Measurements from ENCODE around the gene PRR30. TPM values are rescaled to one million over a fixed set of nuclear protein-coding genes. Genes with fewer than 3 reads are reported as not detected.

Gene PRR30
- total and polyA plus RNA-seq, 2 donors (not counting 1 experiment from before 2014, with no cell fraction given): not detected

GRCh38 chr2:27150639-27151230 lies 11.5 kb upstream of the PRR30 start:
- H3K79me2 ChIP-seq (ENCODE audit: control insufficient read depth, insufficient read depth, low read length): no peaks in the 10 kb centered on the region
- no peaks in the 10 kb centered on the region for H3K9me3 Mint-ChIP-seq (ENCODE audit: insufficient read depth)
- H3K27ac ChIP-seq (ENCODE audit: low read length in 2 of 2): no peak overlapping the region
- DNase-seq: no peak
- H4K20me1 ChIP-seq (ENCODE audit: control insufficient read depth, insufficient read depth, low read length, poor library complexity, severe bottlenecking): no peaks in the 10 kb centered on the region
- ChIA-PET CTCF (interaction anchor here (0.6 to 2.3 kb wide), 4 partner anchors 20 to 179 kb away, joined by 3 to 10 read pairs (median 4); no protein-coding TSS in a partner anchor), POLR2A (interaction anchor here (0.5 kb wide), 1 partner anchor 1086 kb away, joined by 6 read pairs; no protein-coding TSS in a partner anchor)
- no peak overlapping the region for H3K4me2 ChIP-seq (replicated peaks; ENCODE audit: low read depth, low read length, poor library complexity, severe bottlenecking)
- intact Hi-C loops (cut with micrococcal nuclease): no loop called here
- no peaks in the 10 kb centered on the region for H3K4me1 ChIP-seq (ENCODE audit: control insufficient read depth in 2 of 2, insufficient read depth in 2 of 2, low read length in 2 of 2)
- no peak overlapping the region for H3K27ac Mint-ChIP-seq
- H3K27me3 ChIP-seq (replicated peaks in 1 of 4; ENCODE audit: control extremely low read depth in 1 of 4, control insufficient read depth in 3 of 4, insufficient read depth in 4 of 4, low read length in 3 of 4): peaks cover 0 to 7% (median 0%) of the 10 kb centered on the region in 4 experiments
- H2AFZ ChIP-seq (ENCODE audit: insufficient read depth, low read depth, low read length, poor library complexity, severe bottlenecking): no peak overlapping the region
- TF ChIP-seq EZH2 (IDR thresholded peaks at IDR 0.05; ENCODE audit: borderline replicate concordance, insufficient read depth, low read depth, low read length, poor library complexity, severe bottlenecking) (no peak), CTCF (IDR thresholded peaks at IDR 0.05) (no peak)
- no peak overlapping the region for H3K4me3 Mint-ChIP-seq
- no peaks in the 10 kb centered on the region for H3K4me1 Mint-ChIP-seq
- peaks cover 14% of the 10 kb centered on the region for H3K27me3 Mint-ChIP-seq
- H3K36me3 ChIP-seq (replicated peaks in 1 of 2; ENCODE audit: control extremely low read depth in 1 of 2, control insufficient read depth in 1 of 2, extremely low read depth in 1 of 2, insufficient read depth in 2 of 2, low read length in 1 of 2): no peaks in the 10 kb centered on the region
- no peak overlapping the region for H3K4me3 ChIP-seq (ENCODE audit: control extremely low read depth in 1 of 5, extremely low read depth in 1 of 5, insufficient read depth in 1 of 5, low read depth in 2 of 5, low read length in 4 of 5)
- ATAC-seq (ENCODE audit: low read depth): no peak
- H3K9ac ChIP-seq (ENCODE audit: low read length): no peak overlapping the region
- 94% methylated on average over 3 of the region's 8 CpGs for WGBS (ENCODE audit: insufficient coverage)
- H3K9me3 ChIP-seq (ENCODE audit: control extremely low read depth in 1 of 3, control insufficient read depth in 2 of 3, insufficient read depth in 1 of 3, low read length in 2 of 3): no peaks in the 10 kb centered on the region
